Measurements from ENCODE around the gene KCNK3.

KCNK3 gene

GRCh38 chr2:26692279-26692896 is at the start of gene KCNK3:
KCNK3 (plus strand) TSS chr2:26692722; CDS start chr2:26692876, 154 bp downstream.
- no peak within 1 kb of the TSS for H3K4me3 ChIP-seq (ENCODE audit: low read depth, low read length)
- TF ChIP-seq, protein P1, sequence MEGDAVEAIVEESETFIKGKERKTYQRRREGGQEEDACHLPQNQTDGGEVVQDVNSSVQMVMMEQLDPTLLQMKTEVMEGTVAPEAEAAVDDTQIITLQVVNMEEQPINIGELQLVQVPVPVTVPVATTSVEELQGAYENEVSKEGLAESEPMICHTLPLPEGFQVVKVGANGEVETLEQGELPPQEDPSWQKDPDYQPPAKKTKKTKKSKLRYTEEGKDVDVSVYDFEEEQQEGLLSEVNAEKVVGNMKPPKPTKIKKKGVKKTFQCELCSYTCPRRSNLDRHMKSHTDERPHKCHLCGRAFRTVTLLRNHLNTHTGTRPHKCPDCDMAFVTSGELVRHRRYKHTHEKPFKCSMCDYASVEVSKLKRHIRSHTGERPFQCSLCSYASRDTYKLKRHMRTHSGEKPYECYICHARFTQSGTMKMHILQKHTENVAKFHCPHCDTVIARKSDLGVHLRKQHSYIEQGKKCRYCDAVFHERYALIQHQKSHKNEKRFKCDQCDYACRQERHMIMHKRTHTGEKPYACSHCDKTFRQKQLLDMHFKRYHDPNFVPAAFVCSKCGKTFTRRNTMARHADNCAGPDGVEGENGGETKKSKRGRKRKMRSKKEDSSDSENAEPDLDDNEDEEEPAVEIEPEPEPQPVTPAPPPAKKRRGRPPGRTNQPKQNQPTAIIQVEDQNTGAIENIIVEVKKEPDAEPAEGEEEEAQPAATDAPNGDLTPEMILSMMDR (IDR thresholded peaks at IDR 0.05; ENCODE audit: borderline replicate concordance, insufficient read depth, low read depth, low read length) = no peak

- TF ChIP-seq, protein P1 (IDR thresholded peaks at IDR 0.05; ENCODE audit: borderline replicate concordance, insufficient read depth, low read depth, low read length) = no peak
- H3K4me3 ChIP-seq (ENCODE audit: low read depth, low read length) = no peak overlapping the region
These were observed 48.2 kb upstream of the KCNK3 start for GRCh38 chr2:26644188-26644835.

GRCh38 chr2:26645762-26646161 is 46.8 kb upstream of the KCNK3 start:
- no peak overlapping the region for H3K4me3 ChIP-seq (ENCODE audit: low read depth, low read length)
- TF ChIP-seq, protein P1 (IDR thresholded peaks at IDR 0.05; ENCODE audit: borderline replicate concordance, insufficient read depth, low read depth, low read length) = no peak

DNA sequence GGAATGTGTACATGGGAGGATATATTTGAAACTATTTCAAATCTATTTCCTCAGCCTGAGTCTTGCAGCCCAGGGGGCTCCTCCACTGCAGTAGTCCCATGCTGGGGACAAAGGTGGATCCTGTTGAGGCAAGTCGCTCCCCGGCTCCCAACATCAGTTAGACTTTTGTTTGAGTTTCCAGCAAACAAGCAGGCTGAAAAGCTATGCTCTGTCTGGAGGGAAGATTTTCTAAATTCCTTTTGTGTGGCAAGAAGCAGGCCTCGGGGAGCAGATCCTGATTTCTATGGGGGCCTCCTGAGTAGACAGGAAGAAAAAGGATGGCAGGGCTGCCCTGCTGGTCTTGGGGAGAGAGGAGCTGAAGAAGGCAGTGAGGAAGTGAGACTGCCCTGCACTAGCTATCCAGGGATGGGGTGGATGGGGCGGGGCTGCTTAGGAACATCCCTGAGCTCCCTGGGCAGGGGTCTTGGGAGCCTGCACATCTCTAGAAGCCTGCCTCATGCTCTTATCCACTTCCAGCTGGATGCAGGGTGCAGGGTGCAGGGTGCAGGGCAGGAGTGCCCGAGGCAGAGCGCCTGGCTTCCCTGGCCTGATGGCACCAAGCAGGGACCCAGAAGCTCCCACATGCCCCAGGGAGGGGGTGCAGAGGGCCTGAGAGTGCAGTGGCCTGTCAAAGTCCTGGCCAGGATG is 45.4 kb upstream of the KCNK3 start:
- H3K4me3 ChIP-seq (ENCODE audit: low read depth, low read length) = no peak overlapping the region
- TF ChIP-seq, protein P1 (IDR thresholded peaks at IDR 0.05; ENCODE audit: borderline replicate concordance, insufficient read depth, low read depth, low read length) = no peak

DNA sequence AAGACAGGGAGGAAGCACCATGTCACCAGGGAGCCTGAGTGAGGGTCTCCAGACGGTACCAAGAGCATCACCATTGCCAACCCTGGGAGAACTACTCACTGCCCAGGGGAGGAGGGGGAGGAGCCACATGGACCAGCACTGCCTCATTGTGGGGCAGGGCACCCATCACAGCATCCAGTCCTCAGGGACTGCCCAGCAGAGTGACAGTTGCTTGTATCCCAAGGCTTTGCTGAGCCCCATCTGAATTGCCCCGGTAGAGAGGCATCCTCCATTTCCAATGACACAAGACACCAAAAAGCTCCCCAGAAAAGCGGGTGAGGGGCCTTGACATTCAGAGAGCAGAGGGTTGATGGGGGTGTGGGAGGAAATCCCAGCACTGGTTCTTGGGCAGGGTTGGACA is 44.5 kb upstream of the KCNK3 start:
- TF ChIP-seq, protein P1 (IDR thresholded peaks at IDR 0.05; ENCODE audit: borderline replicate concordance, insufficient read depth, low read depth, low read length) = no peak
- no peak overlapping the region for H3K4me3 ChIP-seq (ENCODE audit: low read depth, low read length)

DNA sequence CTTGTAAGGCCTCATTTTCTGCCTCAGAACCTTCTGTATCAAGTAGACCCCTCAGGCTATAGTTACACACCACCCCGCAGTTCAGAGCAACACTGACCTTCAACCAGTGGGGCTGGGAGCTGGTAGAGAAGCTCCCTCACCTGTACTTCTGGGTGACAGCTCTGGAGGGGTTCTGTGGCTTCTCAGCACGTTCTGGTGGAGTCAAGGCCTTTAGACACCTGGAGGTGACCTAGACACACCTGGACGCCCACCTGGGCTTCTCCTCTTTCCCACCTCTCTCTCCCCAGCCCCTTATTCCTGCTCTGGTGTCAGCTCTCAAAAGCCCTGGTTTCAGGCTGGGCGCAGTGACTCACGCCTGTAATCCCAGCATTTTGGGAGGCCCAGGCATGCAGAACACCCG is 44.0 kb upstream of the KCNK3 start:
- H3K4me3 ChIP-seq (ENCODE audit: low read depth, low read length) = no peak overlapping the region
- TF ChIP-seq, protein P1 (IDR thresholded peaks at IDR 0.05; ENCODE audit: borderline replicate concordance, insufficient read depth, low read depth, low read length) = no peak

Measured in GM12875 (cell line).